Common myeloid progenitor, CD34-positive (primary cell): ENCODE data around the gene DKK3.
A peak's percentile ranks its signal among the peaks of the same experiment; 100 is the strongest.

Source experiments
- CTCF ChIA-PET: fragments of 350-600 bp; sonication (Branson Sonifier 250); formaldehyde crosslinking; loops from one replicate; lab custom pipeline; 2021; ENCODE audit warnings: antibody characterized with exemption; lab: Charles Lee
- POLR2A ChIA-PET: fragments of 350-600 bp; sonication (Branson Sonifier 250); formaldehyde crosslinking; loops from one replicate; lab custom pipeline; 2021; ENCODE audit warnings: antibody characterized with exemption; lab: Charles Lee
- DNase-seq, 3 donors: peaks; one replicate each; pipeline versions ENCODE4 v3.0.0 to v3.0.0-alpha.2; 2013
- H3K27ac ChIP-seq, 2 experiments: 1 replicate in 1 of 2; 2 replicates in 1 of 2; pipeline ENCODE4 v1.7.0; 2013; ENCODE audit warnings: inconsistent platforms in 2 of 2, low read length in 2 of 2, mild to moderate bottlenecking in 2 of 2, low read depth in 1 of 2, moderate library complexity in 1 of 2; ENCODE audit not compliant: severe bottlenecking in 2 of 2, insufficient read depth in 1 of 2, poor library complexity in 1 of 2
- H3K27me3 ChIP-seq, 5 experiments: replicated peaks in 2 of 5; 1 replicate in 3 of 5; 2 replicates in 2 of 5; pipeline versions ENCODE4 v1.6.1 to v1.7.0; 2013; ENCODE audit warnings: low read length in 4 of 5, mild to moderate bottlenecking in 2 of 5, moderate library complexity in 2 of 5, inconsistent platforms in 1 of 5; ENCODE audit not compliant: insufficient read depth in 5 of 5, control insufficient read depth in 4 of 5
- H3K36me3 ChIP-seq, 4 experiments: 1 replicate in 2 of 4; 2 replicates in 2 of 4; pipeline versions ENCODE4 v1.6.1 to v1.7.0; 2013; ENCODE audit warnings: low read length in 3 of 4, control low read depth in 1 of 4, mild to moderate bottlenecking in 1 of 4; ENCODE audit not compliant: control insufficient read depth in 4 of 4, insufficient read depth in 4 of 4
- H3K4me1 ChIP-seq, 4 experiments: 1 replicate in 3 of 4; 2 replicates in 1 of 4; pipeline versions ENCODE4 v1.6.1 to v1.7.1; 2013; ENCODE audit warnings: low read length in 3 of 4, mild to moderate bottlenecking in 3 of 4, control low read depth in 1 of 4, inconsistent platforms in 1 of 4, moderate library complexity in 1 of 4; ENCODE audit not compliant: control insufficient read depth in 4 of 4, insufficient read depth in 4 of 4; ENCODE audit errors: control extremely low read depth in 1 of 4
- H3K4me3 ChIP-seq, 7 experiments: 1 replicate in 4 of 7; 2 replicates in 3 of 7; pipeline versions ENCODE4 v1.5.1 to v1.7.0; 2013; ENCODE audit warnings: mild to moderate bottlenecking in 7 of 7, low read length in 6 of 7, moderate library complexity in 6 of 7, inconsistent platforms in 2 of 7, low read depth in 2 of 7, control low read depth in 1 of 7; ENCODE audit not compliant: insufficient read depth in 4 of 7, control insufficient read depth in 1 of 7; ENCODE audit errors: extremely low read depth in 1 of 7
- H3K9me3 ChIP-seq, 5 experiments: 1 replicate in 4 of 5; 2 replicates in 1 of 5; pipeline versions ENCODE4 v1.6.1 to v1.7.1; 2013; ENCODE audit warnings: low read length in 4 of 5, mild to moderate bottlenecking in 2 of 5, inconsistent platforms in 1 of 5, low read depth in 1 of 5, moderate library complexity in 1 of 5; ENCODE audit not compliant: control insufficient read depth in 4 of 5, insufficient read depth in 2 of 5; ENCODE audit errors: control extremely low read depth in 1 of 5
- WGBS: methylation state at CpG from one replicate; pipeline ENCODE4 v1.1.5; 2013; ENCODE audit not compliant: insufficient coverage; 5-methylcytosine and 5-hydroxymethylcytosine counted together

The DKK3 gene

DNA sequence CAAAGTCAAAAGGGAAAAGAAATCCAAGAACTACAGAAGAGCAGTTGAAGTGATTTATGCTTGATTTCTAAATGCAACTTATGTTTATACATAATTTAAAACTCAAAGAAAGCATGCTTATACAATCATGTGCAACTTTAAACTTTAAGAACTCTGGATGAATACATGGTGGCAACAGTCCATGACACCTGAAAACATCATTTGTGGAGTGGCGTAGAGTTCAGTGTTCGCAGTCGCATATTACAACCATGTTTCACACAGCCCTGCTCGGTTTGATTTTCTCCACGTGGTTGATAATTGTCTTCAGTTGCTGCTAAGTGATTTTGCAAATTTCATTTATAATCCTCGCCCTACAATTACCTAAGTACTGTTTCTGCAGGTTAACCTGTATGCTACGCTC is 45.4 kb downstream of the DKK3 start:
- POLR2A ChIA-PET: no interaction called here
- CTCF ChIA-PET: no interaction called here
- 93% methylated on average over 5 of the region's 7 CpGs for WGBS
- Histone ChIP-seq H3K4me3 (no peak overlapping the region), H3K4me1 (peaks cover 0 to 11% (median 10%) of the 10 kb centered on the region in 4 experiments), H3K27ac (no peak overlapping the region), H3K9me3 (peaks cover 0 to 9% (median 8%) of the 10 kb centered on the region in 5 experiments), H3K36me3 (peaks cover 0 to 5% (median 2%) of the 10 kb centered on the region in 4 experiments), H3K27me3 (peaks cover 0 to 18% (median 3%) of the 10 kb centered on the region in 5 experiments)
- DNase-seq: no peak

DNA sequence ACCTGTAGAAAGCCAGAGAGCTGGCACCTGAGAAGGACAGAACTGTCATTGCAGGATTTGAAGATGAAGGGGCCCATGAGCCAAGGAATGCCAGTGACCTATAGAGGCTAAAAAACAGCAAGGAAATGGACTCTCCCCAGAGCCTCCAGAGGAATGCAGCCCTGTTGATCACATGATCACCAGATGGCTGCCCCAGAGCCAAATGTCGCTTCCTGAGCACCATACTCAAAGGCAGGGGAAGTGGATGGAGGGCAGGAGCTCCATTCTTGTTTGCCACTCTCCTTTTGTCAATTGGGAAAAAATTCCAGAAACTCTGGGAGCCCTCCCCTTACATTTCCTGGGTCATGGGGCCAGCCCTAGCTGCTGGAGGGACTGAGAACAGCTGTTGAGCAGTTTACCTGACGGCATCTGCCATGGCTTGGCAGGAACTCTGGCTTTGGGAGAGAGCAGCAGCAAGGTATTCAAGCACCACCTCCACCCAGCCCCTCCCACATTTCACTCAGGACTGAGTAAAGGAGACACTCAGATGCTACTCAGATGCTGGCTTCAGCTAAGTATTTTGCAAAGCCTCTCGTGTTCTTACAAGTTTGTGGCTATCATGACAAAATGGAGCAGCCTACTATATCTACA is 46.9 kb downstream of the DKK3 start:
- H3K27ac ChIP-seq: no peak overlapping the region
- H3K27me3 ChIP-seq: peaks cover 0 to 18% (median 3%) of the 10 kb centered on the region in 5 experiments
- 95% methylated on average over 3 of the region's 3 CpGs for WGBS
- H3K9me3 ChIP-seq: peaks cover 0 to 9% (median 8%) of the 10 kb centered on the region in 5 experiments
- peaks cover 0 to 13% (median 10%) of the 10 kb centered on the region in 4 experiments for H3K36me3 ChIP-seq
- no peak overlapping the region for H3K4me3 ChIP-seq
- POLR2A ChIA-PET: no interaction called here
- peaks cover 0 to 11% (median 10%) of the 10 kb centered on the region in 4 experiments for H3K4me1 ChIP-seq
- no peak for DNase-seq
- CTCF ChIA-PET: interaction anchor here (1.2 kb wide), 1 partner anchor 321 kb away, joined by 3 read pairs; no protein-coding TSS in a partner anchor

- Histone ChIP-seq H3K4me1 (peaks cover 0 to 11% (median 10%) of the 10 kb centered on the region in 4 experiments), H3K27me3 (peaks cover 0 to 18% (median 3%) of the 10 kb centered on the region in 5 experiments), H3K9me3 (peaks cover 0 to 9% (median 8%) of the 10 kb centered on the region in 5 experiments), H3K36me3 (peaks cover 4 to 21% (median 17%) of the 10 kb centered on the region in 4 experiments), H3K4me3 (no peak overlapping the region), H3K27ac (no peak overlapping the region)
- no CpG with 5 or more reads among the region's 1 CpG for WGBS
- POLR2A ChIA-PET: no interaction called here
- peak in 2 of 3 donors; percentile 40 to 44 for DNase-seq
- CTCF ChIA-PET: no interaction called here
Observed at GRCh38 chr11:11960687-11961086, 47.7 kb downstream of the DKK3 start.

DNA sequence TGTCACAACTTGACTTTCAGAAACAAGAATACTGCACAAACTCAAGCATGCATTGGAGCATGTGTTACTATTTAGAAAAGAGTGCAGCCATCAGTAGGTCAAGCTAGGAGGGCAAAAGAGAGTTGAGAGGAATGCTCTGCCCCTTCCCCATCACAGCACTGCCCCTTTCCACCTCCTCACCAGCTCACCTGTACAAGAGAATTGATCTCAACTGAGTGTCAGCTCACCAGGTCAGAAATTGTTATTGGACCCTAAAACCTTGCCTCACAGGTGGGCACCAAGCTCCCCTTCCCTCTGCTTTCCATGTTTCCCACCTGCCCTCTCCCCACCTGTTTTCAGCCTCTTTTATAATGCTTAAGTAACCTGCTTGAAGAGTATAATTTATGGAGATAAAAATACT is 48.8 kb downstream of the DKK3 start:
- Histone ChIP-seq H3K4me3 (no peak overlapping the region), H3K27me3 (peaks cover 0 to 15% (median 3%) of the 10 kb centered on the region in 5 experiments), H3K27ac (no peak overlapping the region), H3K9me3 (peaks cover 0 to 9% (median 8%) of the 10 kb centered on the region in 5 experiments), H3K4me1 (peaks cover 0 to 11% (median 10%) of the 10 kb centered on the region in 4 experiments), H3K36me3 (peaks cover 4 to 31% (median 23%) of the 10 kb centered on the region in 4 experiments)
- POLR2A ChIA-PET: no interaction called here
- CTCF ChIA-PET: interaction anchor here (1.1 to 2.8 kb wide), 3 partner anchors 13 to 69 kb away, joined by 4 to 10 read pairs (median 4); no protein-coding TSS in a partner anchor
- DNase-seq: no peak

GRCh38 chr11:11958403-11959231 is 49.8 kb downstream of the DKK3 start:
- no peak overlapping the region for H3K4me3 ChIP-seq
- H3K27ac ChIP-seq: no peak overlapping the region
- CTCF ChIA-PET: interaction anchor here (0.9 to 2.8 kb wide), 5 partner anchors 12 to 692 kb away, joined by 3 to 10 read pairs (median 4); no protein-coding TSS in a partner anchor
- no peak for DNase-seq
- peaks cover 0 to 9% (median 8%) of the 10 kb centered on the region in 5 experiments for H3K9me3 ChIP-seq
- H3K4me1 ChIP-seq: peaks cover 0 to 11% (median 10%) of the 10 kb centered on the region in 4 experiments
- POLR2A ChIA-PET: no interaction called here
- WGBS: 89% methylated on average over 9 of the region's 11 CpGs
- H3K27me3 ChIP-seq: peaks cover 0 to 13% (median under 1%) of the 10 kb centered on the region in 5 experiments
- H3K36me3 ChIP-seq: peaks cover 4 to 41% (median 26%) of the 10 kb centered on the region in 4 experiments

DNA sequence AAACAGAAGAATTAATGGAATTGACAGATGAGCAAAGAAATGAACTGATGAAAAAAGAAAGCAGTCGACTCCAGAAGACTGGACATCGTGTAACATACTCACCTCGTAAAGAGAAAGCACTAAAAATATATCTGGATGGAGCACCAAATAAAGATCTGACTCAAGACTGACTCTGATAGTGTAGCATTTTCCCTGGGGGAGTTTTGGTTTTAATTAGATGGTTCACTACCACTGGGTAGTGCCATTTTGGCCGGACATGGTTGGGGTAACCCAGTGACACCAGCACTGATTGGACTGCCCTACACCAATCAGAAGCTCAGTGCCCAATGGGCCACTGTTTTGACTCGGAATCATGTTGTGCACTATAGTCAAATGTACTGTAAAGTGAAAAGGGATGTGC is 52.4 kb downstream of the DKK3 start:
- Histone ChIP-seq H3K36me3 (peaks cover 15 to 66% (median 42%) of the 10 kb centered on the region in 4 experiments), H3K4me3 (no peak overlapping the region), H3K27ac (no peak overlapping the region), H3K4me1 (peaks cover 0 to 11% (median 10%) of the 10 kb centered on the region in 4 experiments), H3K9me3 (no peaks in the 10 kb centered on the region), H3K27me3 (no peaks in the 10 kb centered on the region)
- CTCF ChIA-PET: interaction anchor here (0.7 to 1.1 kb wide), 3 partner anchors 10 to 73 kb away, joined by 3 to 4 read pairs (median 3); no protein-coding TSS in a partner anchor
- DNase-seq: no peak
- POLR2A ChIA-PET: interaction anchor here (0.7 kb wide), 1 partner anchor 17 kb away, joined by 3 read pairs; no protein-coding TSS in a partner anchor
- 100% methylated on average over 4 of the region's 5 CpGs for WGBS
